SH-SY5Y (cell line): ENCODE measurements around the gene SLC2A11.

Source experiments
- GATA2 ChIP-seq: IDR thresholded peaks from 2 replicates; pipeline ENCODE4 v1.6.1; 2011; ENCODE audit warnings: mild to moderate bottlenecking, low read depth, low read length
- GATA3 ChIP-seq: IDR thresholded peaks from 2 replicates; pipeline ENCODE4 v1.6.1; 2011; ENCODE audit warnings: low read depth, mild to moderate bottlenecking, low read length, moderate library complexity

DNA sequence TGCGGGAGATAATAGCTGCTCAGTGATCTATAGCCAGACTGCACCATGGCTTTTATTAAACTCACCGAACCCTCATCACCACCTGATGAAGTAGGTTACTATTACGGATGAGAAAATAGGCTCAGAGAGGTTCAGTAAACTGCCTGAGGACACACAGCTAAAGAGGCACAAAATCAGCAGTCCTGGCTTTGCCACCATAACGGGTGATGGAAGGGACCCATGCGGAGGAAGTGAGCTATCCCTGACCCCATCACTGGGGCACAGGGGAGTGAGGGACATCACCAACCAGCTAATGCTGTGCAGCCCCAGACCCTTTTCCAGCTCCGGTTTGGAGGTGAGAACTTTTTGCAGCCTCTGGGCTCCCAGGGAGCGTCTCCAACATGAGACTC, 11.6 kb upstream of the SLC2A11 start:
- TF ChIP-seq GATA2 = no peak
- TF ChIP-seq GATA3 = no peak
